HepG2 (cell line): ENCODE data around the gene TIAM2. TPM values are rescaled to one million over a fixed set of nuclear protein-coding genes. Genes with fewer than 3 reads are reported as not detected.
A peak's percentile ranks its signal among the peaks of the same experiment; 100 is the strongest.
"Not testable (repeated sequence)": the region's sequence is repeated elsewhere in the genome, so short reads cannot be mapped to it uniquely, and the experiment has no call there.

Experiments used
- ATAC-seq: fragments of 200-7000 bp; cut with Tn5 transposase; 3 replicates; pipeline ENCODE4 v1.9.1; 2020; ENCODE audit warnings: mild to moderate bottlenecking, moderate library complexity
- BruUV-seq: library from RNA; stranded (reverse); fragments of 400-500 nt; replicated peaks from 2 replicates; lab custom pipeline; 2021; lab: Mats Ljungman, UMichigan
- CTCF ChIA-PET: fragments of 300-600 bp; formaldehyde crosslinking; extraction: SDS; loops from one replicate; lab custom pipeline; 2021; ENCODE audit warnings: low total read pairs, inconsistent platforms, low intra/inter-chr PET ratio; lab: Yijun Ruan, JAX
- POLR2A ChIA-PET: fragments of 350-600 bp; sonication (Branson Sonifier 250); formaldehyde crosslinking; loops from one replicate; lab custom pipeline; 2020; ENCODE audit warnings: antibody characterized with exemption, inconsistent platforms; lab: Yijun Ruan, JAX
- DNase-seq: peaks from one replicate; pipeline ENCODE4 v3.0.0-alpha.2; 2015; ENCODE audit warnings: low spot score
- FAIRE-seq: peaks from 3 replicates; lab custom pipeline; 2011; peaks lifted over from hg19 to GRCh38; lab: Jason Lieb, UNC
- H2AFZ ChIP-seq: one replicate; pipeline ENCODE4 v1.6.1; 2011; ENCODE audit warnings: low read length, inconsistent platforms
- H3K27ac ChIP-seq: fragments of 300-600 bp; 3 replicates; pipeline ENCODE4 v1.8.0; 2011; ENCODE audit warnings: mixed run types, mild to moderate bottlenecking, mixed read lengths, low read length, inconsistent platforms; ENCODE audit not compliant: insufficient read depth; ENCODE audit errors: extremely low read length
- H3K27me3 ChIP-seq, 2 experiments: fragments of 200-600 bp in 1 of 2; 2 replicates in 1 of 2; 3 replicates in 1 of 2; pipeline versions ENCODE4 v1.6.0 to v1.8.0; 2011; ENCODE audit warnings: low read length in 2 of 2, mild to moderate bottlenecking in 2 of 2, moderate library complexity in 2 of 2, inconsistent platforms in 1 of 2; ENCODE audit not compliant: insufficient read depth in 2 of 2, control insufficient read depth in 1 of 2
- H3K36me3 ChIP-seq, 2 experiments: fragments of 200-600 bp in 1 of 2; replicated peaks in 1 of 2; 2 replicates in 1 of 2; 3 replicates in 1 of 2; pipeline versions ENCODE4 v1.5.1 to v1.8.0; 2011; ENCODE audit warnings: low read length in 2 of 2, inconsistent platforms in 1 of 2; ENCODE audit not compliant: insufficient read depth in 2 of 2, control insufficient read depth in 1 of 2
- H3K4me1 ChIP-seq: 2 replicates; pipeline ENCODE4 v1.5.1; 2012; ENCODE audit warnings: low read length, inconsistent platforms; ENCODE audit not compliant: insufficient read depth
- H3K4me2 ChIP-seq: 2 replicates; pipeline ENCODE4 v1.6.0; 2011; ENCODE audit warnings: low read depth, low read length, inconsistent platforms
- H3K4me3 ChIP-seq, 3 experiments: fragments of 200-600 bp in 1 of 3; sonication (generic), shearing (Covaris generic) in 1 of 3; replicated peaks in 1 of 3; 2 replicates each; pipeline ENCODE4 v1.5.1; 2011 to 2016; ENCODE audit warnings: low read length in 3 of 3, inconsistent platforms in 2 of 3, low read depth in 2 of 3, mild to moderate bottlenecking in 2 of 3, control low read depth in 1 of 3, mixed read lengths in 1 of 3; ENCODE audit not compliant: insufficient read depth in 1 of 3
- H3K79me2 ChIP-seq: one replicate; pipeline ENCODE4 v1.6.1; 2011; ENCODE audit warnings: low read length, inconsistent platforms; ENCODE audit not compliant: insufficient read depth
- H3K9ac ChIP-seq: 2 replicates; pipeline ENCODE4 v1.6.0; 2011; ENCODE audit warnings: mild to moderate bottlenecking, low read depth, low read length, inconsistent platforms; ENCODE audit not compliant: insufficient read depth
- H3K9me3 ChIP-seq: 2 replicates; pipeline ENCODE4 v1.5.1; 2012; ENCODE audit warnings: mild to moderate bottlenecking, low read length
- H4K20me1 ChIP-seq: 2 replicates; pipeline ENCODE4 v1.6.0; 2011; ENCODE audit warnings: inconsistent platforms, mild to moderate bottlenecking, low read length, moderate library complexity; ENCODE audit not compliant: insufficient read depth
- RBM22 ChIP-seq: fragments of 200-400 bp; formaldehyde crosslinking; optimal IDR thresholded peaks from 2 replicates; pipeline ENCODE3; 2017; ENCODE audit warnings: mild to moderate bottlenecking, low read length, moderate library complexity
- STAG1 ChIP-seq: sonication (generic); formaldehyde crosslinking; IDR thresholded peaks from 2 replicates; pipeline ENCODE4 v1.4.0; 2020; ENCODE audit warnings: missing genetic modification reagents
- ZKSCAN1 ChIP-seq: fragments of 150-350 bp; IDR thresholded peaks from 2 replicates; pipeline ENCODE4 v1.6.1; 2014; ENCODE audit warnings: low read length
- ZNF253 ChIP-seq: sonication (generic); formaldehyde crosslinking; IDR thresholded peaks from 2 replicates; pipeline ENCODE4 v1.8.0; 2022; ENCODE audit warnings: mild to moderate bottlenecking, missing genetic modification reagents, borderline replicate concordance
- WGBS: methylation state at CpG from one replicate; pipeline ENCODE4 v1.1.6; 2017; ENCODE audit warnings: low lambda C conversion rate; 5-methylcytosine and 5-hydroxymethylcytosine counted together
- in situ Hi-C: cut with HindIII; loops from 2 replicates; pipeline ENCODE4 v1.10.0; 2017; ENCODE audit warnings: low pct_unique_long_range_greater_than_20kb; ENCODE audit not compliant: extremely low pct_ligation_motif_present
- intact Hi-C: fragments of 100-400 bp; cut with micrococcal nuclease; formaldehyde crosslinking; loops from one replicate; pipeline ENCODE4 v1.10.0; 2022; ENCODE audit not compliant: unreplicated experiment
- polyA plus RNA-seq, 8 experiments: library from polyadenylated mRNA; depleted of rRNA in 3 of 8; stranded (reverse) in 7 of 8; unstranded in 1 of 8; fragments of >200 nt; fragmentation: Illumina TruSeq in 4 of 8; extraction: Trizol in 4 of 8; gene quantifications; 2 replicates each; pipeline versions ENCODE4 v1.2.1 to v1.2.3, GENCODE V29; 2011 to 2016; ENCODE audit warnings: low read depth in 4 of 8, missing spikeins in 1 of 8, mixed read lengths in 1 of 8; ENCODE audit not compliant: insufficient read depth in 1 of 8
- total RNA-seq, 5 experiments: library from RNA; depleted of rRNA; stranded (reverse); fragments of >200 nt; fragmentation: Illumina TruSeq; extraction: Trizol; gene quantifications; 2 replicates each; pipeline ENCODE4 v1.2.3, GENCODE V29; 2016; ENCODE audit warnings: low read depth in 1 of 5
- TF ChIP-seq, protein P1 (sequence below): sonication (generic); formaldehyde crosslinking; IDR thresholded peaks from 2 replicates; pipeline ENCODE4 v1.5.0; 2020; ENCODE audit warnings: mild to moderate bottlenecking, missing genetic modification reagents, moderate library complexity

Gene TIAM2
- total and polyA plus RNA-seq, 2 of the 13 experiments (the other 11 are each of a cell fraction or from before 2014, with no cell fraction given) = 4.1 to 4.5 TPM

GRCh38 chr6:155268088-155268867, 273.2 kb downstream of the TIAM2 start:
- H3K79me2 ChIP-seq, in situ Hi-C loops, H4K20me1 ChIP-seq, BruUV-seq, H3K9me3 ChIP-seq, POLR2A ChIA-PET, intact Hi-C loops, H3K4me2 ChIP-seq, H3K4me3 ChIP-seq, H3K9ac ChIP-seq, H3K27ac ChIP-seq, H2AFZ ChIP-seq, H3K27me3 ChIP-seq, H3K4me1 ChIP-seq: not testable (repeated sequence)
- CTCF ChIA-PET = interaction anchor here (1.3 kb wide), 1 partner anchor 400 kb away, joined by 5 read pairs; no protein-coding TSS in a partner anchor
- WGBS = 91% methylated on average over 3 of the region's 5 CpGs
- FAIRE-seq (peak; percentile 62), ATAC-seq (peak; percentile 58; the same call in 2 of the 3 replicates), DNase-seq (peak; percentile 29)
- H3K36me3 ChIP-seq = peaks cover 35 to 78% of the 10 kb centered on the region in 2 experiments
- TF ChIP-seq RBM22 = peak; percentile 40
- TF ChIP-seq STAG1 (CRISPR knock-in tag) = peak; percentile 38; the same call in 1 of the 2 replicates
- TF ChIP-seq, protein P1, sequence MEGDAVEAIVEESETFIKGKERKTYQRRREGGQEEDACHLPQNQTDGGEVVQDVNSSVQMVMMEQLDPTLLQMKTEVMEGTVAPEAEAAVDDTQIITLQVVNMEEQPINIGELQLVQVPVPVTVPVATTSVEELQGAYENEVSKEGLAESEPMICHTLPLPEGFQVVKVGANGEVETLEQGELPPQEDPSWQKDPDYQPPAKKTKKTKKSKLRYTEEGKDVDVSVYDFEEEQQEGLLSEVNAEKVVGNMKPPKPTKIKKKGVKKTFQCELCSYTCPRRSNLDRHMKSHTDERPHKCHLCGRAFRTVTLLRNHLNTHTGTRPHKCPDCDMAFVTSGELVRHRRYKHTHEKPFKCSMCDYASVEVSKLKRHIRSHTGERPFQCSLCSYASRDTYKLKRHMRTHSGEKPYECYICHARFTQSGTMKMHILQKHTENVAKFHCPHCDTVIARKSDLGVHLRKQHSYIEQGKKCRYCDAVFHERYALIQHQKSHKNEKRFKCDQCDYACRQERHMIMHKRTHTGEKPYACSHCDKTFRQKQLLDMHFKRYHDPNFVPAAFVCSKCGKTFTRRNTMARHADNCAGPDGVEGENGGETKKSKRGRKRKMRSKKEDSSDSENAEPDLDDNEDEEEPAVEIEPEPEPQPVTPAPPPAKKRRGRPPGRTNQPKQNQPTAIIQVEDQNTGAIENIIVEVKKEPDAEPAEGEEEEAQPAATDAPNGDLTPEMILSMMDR (CRISPR knock-in tag) = peak; percentile 32

DNA sequence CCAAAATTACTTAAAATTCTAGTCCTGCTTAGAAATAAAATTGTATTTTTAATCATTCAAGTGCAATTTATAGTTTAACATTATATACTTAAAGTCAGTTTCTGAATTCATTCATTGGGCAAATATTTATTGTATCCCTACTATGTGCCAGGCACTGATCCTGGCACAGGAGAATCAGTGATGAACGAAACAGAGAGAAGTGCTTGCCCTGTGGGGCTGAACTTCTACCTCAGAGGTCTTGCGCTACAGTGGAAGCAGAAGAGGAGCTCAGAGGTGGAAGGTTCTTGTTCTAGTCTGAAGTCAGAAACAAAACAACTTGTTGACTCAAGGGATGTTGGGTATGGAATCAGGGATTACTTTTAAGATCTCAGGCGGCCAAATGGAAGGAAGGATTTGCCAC, 274.6 kb downstream of the TIAM2 start:
- Histone ChIP-seq H3K4me1 (0 out of 2 replicates have a peak, but pooled peaks cover 7% of the 10 kb centered on the region), H3K79me2 (no peaks in the 10 kb centered on the region), H3K4me3 (no peak overlapping the region), H2AFZ (no peak overlapping the region), H3K4me2 (no peak overlapping the region), H3K36me3 (peaks cover 34 to 76% of the 10 kb centered on the region in 2 experiments), H3K9ac (no peak overlapping the region), H4K20me1 (no peaks in the 10 kb centered on the region; the same call in 1 of the 2 replicates), H3K9me3 (no peaks in the 10 kb centered on the region), H3K27ac (no peak overlapping the region), H3K27me3 (no peaks in the 10 kb centered on the region)
- ChIA-PET POLR2A (no interaction called here), CTCF (no interaction called here)
- DNase-seq (no peak), FAIRE-seq (no peak), ATAC-seq (no peak)
- intact Hi-C loops (no loop called here), in situ Hi-C loops (no loop called here)
- TF ChIP-seq ZKSCAN1 = peak; percentile 79
- no peak for TF ChIP-seq ZNF253 (CRISPR knock-in tag)
- no TSS peak for BruUV-seq
- WGBS = 99% methylated on average over 3 of the region's 3 CpGs
